Naive thymus-derived CD8-positive, alpha-beta T cell (primary cell): ENCODE measurements around the gene SPTLC3. TPM values are rescaled to one million over a fixed set of nuclear protein-coding genes. Genes with fewer than 3 reads are reported as not detected.

ENCODE experiments used
- ATAC-seq, 2 donors: fragments of 150-1000 bp; cut with Tn5 transposase in 1 of 2; sonication (Bioruptor Pico), chemical (Tn5 transposase) in 1 of 2; 1 replicate in 1 of 2; 2 replicates in 1 of 2; pipeline ENCODE4 v1.10.0; 2021; ENCODE audit warnings: mild to moderate bottlenecking in 2 of 2, moderate library complexity in 2 of 2
- POLR2A ChIA-PET: fragments of 350-600 bp; sonication (Branson Sonifier 250); formaldehyde crosslinking; loops from one replicate; lab custom pipeline; 2021; ENCODE audit warnings: antibody characterized with exemption; lab: Charles Lee
- DNase-seq, 10 donors: peaks; one replicate each; pipeline versions ENCODE4 v3.0.0 to v3.0.0-alpha.2; 2020 to 2022
- H3K27ac Mint-ChIP-seq, 10 donors: one replicate each; pipeline ENCODE4 v1.8.0; 2020 to 2022; ENCODE audit warnings: mild to moderate bottlenecking in 10 of 10, mixed read lengths in 10 of 10, moderate library complexity in 4 of 10, inconsistent platforms in 1 of 10
- H3K27me3 Mint-ChIP-seq, 5 donors: one replicate each; pipeline ENCODE4 v1.8.0; 2021 to 2022; ENCODE audit warnings: mixed read lengths in 5 of 5
- H3K36me3 Mint-ChIP-seq, 3 donors: one replicate each; pipeline ENCODE4 v1.8.0; 2020 to 2022; ENCODE audit warnings: mixed read lengths in 3 of 3, mild to moderate bottlenecking in 2 of 3, inconsistent platforms in 1 of 3
- H3K4me1 Mint-ChIP-seq, 4 donors: one replicate each; pipeline ENCODE4 v1.8.0; 2021 to 2022; ENCODE audit warnings: mixed read lengths in 4 of 4
- H3K4me3 Mint-ChIP-seq, 10 donors: one replicate each; pipeline ENCODE4 v1.8.0; 2020 to 2022; ENCODE audit warnings: mild to moderate bottlenecking in 10 of 10, mixed read lengths in 10 of 10, moderate library complexity in 6 of 10, inconsistent platforms in 1 of 10
- H3K9me3 Mint-ChIP-seq, 9 donors: one replicate each; pipeline ENCODE4 v1.8.0; 2020 to 2022; ENCODE audit warnings: mixed read lengths in 9 of 9, mild to moderate bottlenecking in 3 of 9, inconsistent platforms in 1 of 9, moderate library complexity in 1 of 9
- polyA plus RNA-seq, 3 donors: library from polyadenylated mRNA; unstranded; fragments of 300-500 nt; fragmentation: Illumina TruSeq; gene quantifications; one replicate each; pipeline ENCODE4 v1.2.3, GENCODE V29; 2021
- total RNA-seq, 8 experiments: library from RNA in 2 of 8; stranded (reverse) in 2 of 8; gene quantifications; one replicate each; pipeline ENCODE4 v1.2.3 and lab custom pipeline; 2021 to 2026

SPTLC3 gene
- total and polyA plus RNA-seq, 5 experiments from 2014 or later: 0.37 to 2.3 (median 0.59) TPM

DNA sequence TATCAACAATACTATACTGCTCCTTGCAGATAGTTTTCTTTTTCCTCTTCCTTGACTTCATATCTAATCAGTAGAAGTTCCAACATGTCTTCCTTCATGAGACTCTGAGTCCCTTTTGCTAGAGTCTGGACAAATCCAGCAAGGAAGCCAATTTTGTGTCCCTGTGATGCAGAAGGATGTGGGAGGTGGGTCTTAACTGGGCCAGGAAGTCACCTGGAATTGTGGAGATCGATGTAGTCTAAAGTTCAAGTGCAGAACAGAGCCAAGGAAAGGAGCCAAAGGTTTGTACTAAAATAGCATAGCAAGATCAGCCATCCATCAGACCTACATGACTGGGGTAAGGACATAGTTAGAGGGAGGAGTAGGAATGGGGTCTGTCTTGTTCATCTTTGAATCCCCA, 37.6 kb downstream of the SPTLC3 start:
- ATAC-seq (no peak), DNase-seq (no peak)

GRCh38 chr20:13054011-13054410, 45.2 kb downstream of the SPTLC3 start:
- Mint-ChIP-seq H3K4me1 (no peaks in the 10 kb centered on the region), H3K27ac (no peak overlapping the region)

More for the DNA sequence above, 37.6 kb downstream of the SPTLC3 start:
- no peaks in the 10 kb centered on the region for H3K4me1 Mint-ChIP-seq
- H3K36me3 Mint-ChIP-seq: peaks cover 0 to 7% (median 4%) of the 10 kb centered on the region in 3 donors
- H3K9me3 Mint-ChIP-seq: peaks cover 0 to 7% (median 0%) of the 10 kb centered on the region in 9 donors
- POLR2A ChIA-PET: no interaction called here
- H3K27me3 Mint-ChIP-seq: peaks cover 0 to 19% (median 3%) of the 10 kb centered on the region in 5 donors
- no peak overlapping the region for H3K27ac Mint-ChIP-seq
- H3K4me3 Mint-ChIP-seq: no peak overlapping the region

DNA sequence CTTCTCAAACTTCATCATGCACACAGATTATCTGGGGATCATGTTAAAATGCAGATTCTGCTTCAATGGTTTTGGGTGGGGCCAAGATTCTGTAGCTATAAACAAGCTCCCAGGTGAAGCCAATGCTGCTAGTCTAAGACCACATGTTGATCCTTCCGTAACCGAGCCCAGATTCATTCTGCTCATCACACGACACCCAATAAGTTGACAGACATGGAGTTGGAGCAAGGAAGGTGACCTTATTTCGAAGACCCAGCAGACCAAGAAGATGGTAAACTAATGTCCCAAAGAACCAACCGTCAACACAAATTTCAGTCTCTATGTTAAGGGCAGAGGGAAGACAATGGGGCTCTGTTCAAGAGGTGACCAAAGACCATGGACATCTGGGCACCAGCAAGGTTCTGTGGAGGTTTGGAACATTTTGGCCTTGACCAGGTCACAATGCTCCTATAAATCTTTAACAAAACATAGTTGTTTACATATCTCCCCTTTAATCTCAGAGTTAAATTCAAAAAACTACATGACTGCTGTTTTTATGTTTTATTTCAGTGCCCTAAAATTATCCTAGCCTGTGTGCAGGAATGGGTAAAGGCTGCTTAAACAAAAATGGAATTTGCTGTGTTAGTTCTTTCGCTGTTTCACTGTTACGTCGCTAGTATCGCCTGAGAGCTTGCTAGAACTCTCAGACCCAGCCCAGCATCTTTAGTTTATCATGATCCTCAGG, 50.1 kb downstream of the SPTLC3 start:
- peaks cover 0 to 5% (median 0%) of the 10 kb centered on the region in 9 donors for H3K9me3 Mint-ChIP-seq
- H3K4me1 Mint-ChIP-seq: peaks cover 0 to 2% (median 0%) of the 10 kb centered on the region in 4 donors
- ATAC-seq: no peak
- peaks cover 0 to 3% (median 0%) of the 10 kb centered on the region in 5 donors for H3K27me3 Mint-ChIP-seq
- DNase-seq: no peak
- no peaks in the 10 kb centered on the region for H3K36me3 Mint-ChIP-seq
- no peak overlapping the region for H3K4me3 Mint-ChIP-seq
- H3K27ac Mint-ChIP-seq: no peak overlapping the region
- POLR2A ChIA-PET: no interaction called here

More at GRCh38 chr20:13054011-13054410, 45.2 kb downstream of the SPTLC3 start:
- peaks cover 0 to 7% (median 2%) of the 10 kb centered on the region in 9 donors for H3K9me3 Mint-ChIP-seq
- POLR2A ChIA-PET: no interaction called here
- H3K27me3 Mint-ChIP-seq: peaks cover 0 to 1% (median 0%) of the 10 kb centered on the region in 5 donors
- H3K4me3 Mint-ChIP-seq: no peak overlapping the region
- DNase-seq (no peak), ATAC-seq (no peak)
- peaks cover 0 to 7% (median 4%) of the 10 kb centered on the region in 3 donors for H3K36me3 Mint-ChIP-seq

- Mint-ChIP-seq H3K4me1 (peaks cover 0 to 2% (median 0%) of the 10 kb centered on the region in 4 donors), H3K27ac (no peak overlapping the region)
- POLR2A ChIA-PET: no interaction called here
These were observed 50.8 kb downstream of the SPTLC3 start for GRCh38 chr20:13059398-13060136.

GRCh38 chr20:13060327-13060726, 51.6 kb downstream of the SPTLC3 start:
- Mint-ChIP-seq H3K4me3 (no peak overlapping the region), H3K4me1 (peaks cover 0 to 2% (median 0%) of the 10 kb centered on the region in 4 donors), H3K27ac (no peak overlapping the region), H3K27me3 (peaks cover 0 to 3% (median 0%) of the 10 kb centered on the region in 5 donors), H3K9me3 (peaks cover 0 to 5% (median 0%) of the 10 kb centered on the region in 9 donors), H3K36me3 (no peaks in the 10 kb centered on the region)
- no peak for DNase-seq
- POLR2A ChIA-PET: no interaction called here
- ATAC-seq: no peak

More at GRCh38 chr20:13059398-13060136, 50.8 kb downstream of the SPTLC3 start:
- H3K36me3 Mint-ChIP-seq: no peaks in the 10 kb centered on the region
- ATAC-seq (no peak), DNase-seq (no peak)
- peaks cover 0 to 5% (median 0%) of the 10 kb centered on the region in 9 donors for H3K9me3 Mint-ChIP-seq
- peaks cover 0 to 3% (median 0%) of the 10 kb centered on the region in 5 donors for H3K27me3 Mint-ChIP-seq
- H3K4me3 Mint-ChIP-seq: no peak overlapping the region

- peaks cover 0 to 2% (median 0%) of the 10 kb centered on the region in 4 donors for H3K4me1 Mint-ChIP-seq
- H3K36me3 Mint-ChIP-seq: no peaks in the 10 kb centered on the region
- no peak overlapping the region for H3K4me3 Mint-ChIP-seq
- no peak overlapping the region for H3K27ac Mint-ChIP-seq
- DNase-seq (no peak), ATAC-seq (no peak)
- peaks cover 0 to 8% (median 0%) of the 10 kb centered on the region in 9 donors for H3K9me3 Mint-ChIP-seq
- POLR2A ChIA-PET: no interaction called here
- H3K27me3 Mint-ChIP-seq: peaks cover 0 to 3% (median 0%) of the 10 kb centered on the region in 5 donors
These were observed 52.6 kb downstream of the SPTLC3 start for GRCh38 chr20:13061381-13061780.

- peaks cover 0 to 13% (median 5%) of the 10 kb centered on the region in 9 donors for H3K9me3 Mint-ChIP-seq
- H3K36me3 Mint-ChIP-seq: peaks cover 0 to 5% (median 2%) of the 10 kb centered on the region in 3 donors
- ATAC-seq (no peak), DNase-seq (no peak)
- POLR2A ChIA-PET: no interaction called here
- no peak overlapping the region for H3K4me3 Mint-ChIP-seq
- peaks cover 0 to 2% (median 0%) of the 10 kb centered on the region in 4 donors for H3K4me1 Mint-ChIP-seq
- H3K27me3 Mint-ChIP-seq: peaks cover 0 to 7% (median 0%) of the 10 kb centered on the region in 5 donors
- no peak overlapping the region for H3K27ac Mint-ChIP-seq
These were observed 54.0 kb downstream of the SPTLC3 start for GRCh38 chr20:13062789-13063188.

GRCh38 chr20:13068336-13068735, 59.6 kb downstream of the SPTLC3 start:
- H3K36me3 Mint-ChIP-seq: peaks cover 0 to 5% (median 2%) of the 10 kb centered on the region in 3 donors
- H3K4me1 Mint-ChIP-seq: no peaks in the 10 kb centered on the region
- DNase-seq (no peak), ATAC-seq (no peak)
- peaks cover 0 to 8% (median 5%) of the 10 kb centered on the region in 9 donors for H3K9me3 Mint-ChIP-seq
- POLR2A ChIA-PET: no interaction called here
- H3K4me3 Mint-ChIP-seq: no peak overlapping the region
- peaks cover 0 to 10% (median 4%) of the 10 kb centered on the region in 5 donors for H3K27me3 Mint-ChIP-seq
- no peak overlapping the region for H3K27ac Mint-ChIP-seq

DNA sequence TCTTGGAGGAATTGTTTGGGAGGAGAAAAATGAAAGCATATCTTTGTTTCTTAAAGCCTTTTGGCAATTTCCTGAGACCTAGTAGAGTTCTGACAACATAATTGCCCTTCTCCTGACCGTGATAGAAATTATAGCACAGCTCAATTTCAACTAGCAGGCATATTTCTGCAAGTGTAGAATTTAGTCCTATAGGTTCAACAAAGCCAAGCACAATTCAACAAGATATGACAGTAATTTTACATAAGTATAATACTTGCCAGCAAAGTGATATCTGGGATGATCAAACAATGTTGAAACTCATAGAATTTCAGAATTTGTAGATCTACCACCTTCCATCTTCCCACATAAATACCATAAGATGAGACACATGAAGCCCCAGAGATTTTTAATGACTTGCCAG, 73.1 kb downstream of the SPTLC3 start:
- DNase-seq: no peak
- ATAC-seq: no peak
- Mint-ChIP-seq H3K27ac (no peak overlapping the region), H3K4me1 (no peaks in the 10 kb centered on the region), H3K4me3 (no peak overlapping the region), H3K9me3 (no peaks in the 10 kb centered on the region), H3K36me3 (no peaks in the 10 kb centered on the region), H3K27me3 (no peaks in the 10 kb centered on the region)
- POLR2A ChIA-PET: no interaction called here

GRCh38 chr20:13082378-13082777, 73.6 kb downstream of the SPTLC3 start:
- Mint-ChIP-seq H3K9me3 (no peaks in the 10 kb centered on the region), H3K36me3 (no peaks in the 10 kb centered on the region), H3K4me1 (no peaks in the 10 kb centered on the region), H3K4me3 (no peak overlapping the region), H3K27me3 (no peaks in the 10 kb centered on the region), H3K27ac (no peak overlapping the region)
- ATAC-seq (no peak), DNase-seq (no peak)
- POLR2A ChIA-PET: no interaction called here

- DNase-seq (no peak), ATAC-seq (no peak)
- H3K4me1 Mint-ChIP-seq: no peaks in the 10 kb centered on the region
- no peaks in the 10 kb centered on the region for H3K36me3 Mint-ChIP-seq
- no peak overlapping the region for H3K27ac Mint-ChIP-seq
- H3K4me3 Mint-ChIP-seq: no peak overlapping the region
- POLR2A ChIA-PET: no interaction called here
- no peaks in the 10 kb centered on the region for H3K9me3 Mint-ChIP-seq
- H3K27me3 Mint-ChIP-seq: no peaks in the 10 kb centered on the region
These were observed 76.5 kb downstream of the SPTLC3 start for GRCh38 chr20:13085275-13085674.

GRCh38 chr20:13089950-13090469, 81.2 kb downstream of the SPTLC3 start:
- H3K4me1 Mint-ChIP-seq: no peaks in the 10 kb centered on the region
- DNase-seq (no peak), ATAC-seq (no peak)
- peaks cover 0 to 4% (median 0%) of the 10 kb centered on the region in 5 donors for H3K27me3 Mint-ChIP-seq
- H3K9me3 Mint-ChIP-seq: no peaks in the 10 kb centered on the region
- H3K27ac Mint-ChIP-seq: no peak overlapping the region
- no peak overlapping the region for H3K4me3 Mint-ChIP-seq
- POLR2A ChIA-PET: no interaction called here
- no peaks in the 10 kb centered on the region for H3K36me3 Mint-ChIP-seq

- H3K4me1 Mint-ChIP-seq: no peaks in the 10 kb centered on the region
- peaks cover 0 to 4% (median 0%) of the 10 kb centered on the region in 5 donors for H3K27me3 Mint-ChIP-seq
- POLR2A ChIA-PET: no interaction called here
These were observed 83.3 kb downstream of the SPTLC3 start for GRCh38 chr20:13092111-13092510.

More at GRCh38 chr20:13092111-13092510, 83.3 kb downstream of the SPTLC3 start:
- Mint-ChIP-seq H3K36me3 (no peaks in the 10 kb centered on the region), H3K4me3 (no peak overlapping the region), H3K9me3 (no peaks in the 10 kb centered on the region), H3K27ac (no peak overlapping the region)
- DNase-seq (no peak), ATAC-seq (no peak)
